Cerebellar cortex (tissue), 1 donor: ENCODE results near the gene TRIM34.
A peak's percentile ranks its signal among the peaks of the same experiment; 100 is the strongest.
"Not testable (repeated sequence)": the region's sequence is repeated elsewhere in the genome, so short reads cannot be mapped to it uniquely, and the experiment has no call there.

ENCODE experiments used
- DNase-seq: peaks from one replicate; pipeline ENCODE4 v3.0.0-alpha.2; 2015; ENCODE audit warnings: low spot score

Gene TRIM34

GRCh38 chr11:5686426-5686825 lies 61.6 kb downstream of the TRIM34 start:
- DNase-seq, result no peak

- DNase-seq, result no peak
Observed at GRCh38 chr11:5688482-5688881, 63.7 kb downstream of the TRIM34 start.

GRCh38 chr11:5689551-5689983 lies 64.8 kb downstream of the TRIM34 start, which contains the start of gene TRIM22:
Gene TRIM22 (plus strand): TSS chr11:5689790. CDS start chr11:5696233, 6,443 bp downstream.
- peak; percentile 10 for DNase-seq

- DNase-seq, result no peak
Observed at GRCh38 chr11:5690216-5690615, 65.4 kb downstream of the TRIM34 start.

GRCh38 chr11:5690736-5691135 lies 65.9 kb downstream of the TRIM34 start:
- no peak for DNase-seq

GRCh38 chr11:5691238-5691963 lies 66.6 kb downstream of the TRIM34 start:
- DNase-seq, result not testable (repeated sequence)

- no peak for DNase-seq
Observed at GRCh38 chr11:5691964-5692361, 67.2 kb downstream of the TRIM34 start.
